ENCODE measurements around the gene FCHSD2.

The FCHSD2 gene

GRCh38 chr11:73171436-73172161 is 29.5 kb upstream of the FCHSD2 start:
- no peak for DNase-seq

GRCh38 chr11:73170140-73170539 is 28.0 kb upstream of the FCHSD2 start:
- no peak for DNase-seq

DNA sequence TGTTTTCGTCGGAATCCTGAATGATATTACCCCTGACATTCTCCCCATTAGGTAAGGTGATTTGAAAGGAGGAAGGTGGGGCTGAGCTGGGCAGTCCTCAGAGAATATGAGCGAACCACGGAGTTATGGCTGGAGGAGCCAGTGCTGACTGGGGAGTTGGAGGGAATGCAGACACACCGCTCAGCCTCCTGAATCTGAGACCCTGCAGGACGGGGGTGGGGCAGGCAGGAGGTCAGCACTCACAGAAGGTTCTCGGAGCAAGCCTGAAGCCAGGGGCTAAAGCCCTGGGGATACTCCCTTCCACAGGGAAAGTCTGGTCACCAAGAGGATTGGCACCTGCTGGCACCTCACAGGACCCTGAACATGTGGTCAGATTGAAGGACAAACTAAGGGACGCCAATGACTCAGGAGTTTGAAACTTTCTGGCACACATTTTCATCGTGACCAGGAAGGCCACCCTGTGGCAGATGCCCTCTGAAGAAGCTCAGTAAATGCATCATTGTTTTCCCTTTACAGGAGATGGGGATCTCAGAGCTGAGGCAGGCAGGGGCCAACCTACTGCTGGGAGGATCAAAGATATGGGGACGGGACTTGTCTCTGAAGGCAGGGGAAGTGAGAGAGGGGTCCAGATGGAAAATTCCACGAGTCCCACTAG is 26.9 kb upstream of the FCHSD2 start:
- DNase-seq = no peak

DNA sequence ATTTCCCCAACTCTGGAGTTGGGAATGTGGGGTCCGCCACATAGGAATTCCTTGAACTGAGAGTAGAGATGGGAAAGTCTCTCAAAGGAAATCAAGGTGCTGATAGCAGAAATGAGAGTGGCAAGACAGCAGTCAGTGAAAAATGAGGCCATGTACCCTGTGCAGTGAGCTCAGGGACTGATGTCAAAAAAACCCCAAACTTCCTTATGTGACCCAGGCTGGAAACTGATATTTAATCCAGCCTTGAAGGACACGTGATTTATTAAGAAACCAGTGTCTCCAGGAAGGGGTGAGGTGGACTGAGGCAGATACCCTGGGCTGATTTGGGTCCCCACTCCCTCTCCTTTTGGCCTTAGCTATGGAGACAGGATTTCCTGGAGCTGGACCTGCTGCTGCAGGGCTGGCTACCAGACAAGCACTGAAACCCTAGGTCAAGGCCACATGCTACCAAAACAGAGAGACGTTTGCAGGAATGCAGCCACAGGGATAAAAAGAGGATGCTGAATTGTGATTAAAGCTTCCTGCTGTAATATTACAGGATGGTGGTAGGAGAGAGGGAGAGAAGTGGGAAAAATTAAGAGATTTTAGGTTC is 25.3 kb upstream of the FCHSD2 start:
- DNase-seq = no peak

- DNase-seq = no peak
Observed at GRCh38 chr11:73164803-73165540, 22.9 kb upstream of the FCHSD2 start.

DNA sequence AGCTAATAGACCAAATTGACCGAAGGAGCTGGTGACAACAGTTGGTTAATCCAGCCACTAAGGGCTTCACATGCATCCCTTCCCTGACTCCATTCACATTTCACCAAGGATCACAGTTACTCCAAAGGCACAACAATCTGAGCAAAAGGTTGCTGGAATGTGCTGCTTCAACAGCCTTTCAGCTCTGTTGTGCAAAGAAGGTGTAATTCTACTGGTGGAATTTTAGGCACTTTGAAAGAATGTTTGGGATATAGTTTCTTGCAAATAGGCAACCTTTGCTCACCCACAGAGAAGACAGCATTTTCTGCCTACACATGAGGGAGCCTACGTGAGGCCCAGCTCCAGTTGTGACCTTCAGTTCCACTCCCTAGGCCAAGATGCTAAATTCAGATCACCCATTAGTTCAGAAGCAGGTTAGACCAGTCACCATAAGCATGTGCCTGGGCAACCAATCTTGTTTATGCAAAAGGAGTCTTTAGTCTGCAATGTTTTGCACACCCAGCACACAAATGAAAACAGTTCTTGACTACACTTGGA is 21.6 kb upstream of the FCHSD2 start:
- no peak for DNase-seq

- no peak for DNase-seq
Observed at GRCh38 chr11:73162196-73162740, 20.1 kb upstream of the FCHSD2 start.

GRCh38 chr11:73160005-73160760 is 18.1 kb upstream of the FCHSD2 start:
- no peak for DNase-seq

DNA sequence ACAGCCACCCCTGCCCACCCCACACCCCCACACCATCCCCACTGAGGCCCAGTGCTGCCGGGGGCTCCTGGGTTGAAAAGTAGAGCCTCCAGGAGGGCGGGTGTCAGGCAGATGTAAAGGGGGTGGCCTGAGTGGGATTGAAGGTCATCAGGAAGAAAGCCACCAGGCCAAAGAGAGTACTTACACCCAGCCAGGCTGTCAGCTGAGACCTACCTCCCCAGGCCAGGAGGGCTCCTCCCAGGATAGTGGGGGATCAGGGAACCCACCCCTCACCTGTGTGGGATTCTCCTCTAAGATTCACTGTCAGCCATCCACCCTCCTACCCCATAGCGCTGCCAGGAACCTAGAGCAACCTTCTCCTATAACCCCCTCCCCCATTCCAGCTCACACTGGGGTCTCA is 17.2 kb upstream of the FCHSD2 start:
- no peak for DNase-seq

DNA sequence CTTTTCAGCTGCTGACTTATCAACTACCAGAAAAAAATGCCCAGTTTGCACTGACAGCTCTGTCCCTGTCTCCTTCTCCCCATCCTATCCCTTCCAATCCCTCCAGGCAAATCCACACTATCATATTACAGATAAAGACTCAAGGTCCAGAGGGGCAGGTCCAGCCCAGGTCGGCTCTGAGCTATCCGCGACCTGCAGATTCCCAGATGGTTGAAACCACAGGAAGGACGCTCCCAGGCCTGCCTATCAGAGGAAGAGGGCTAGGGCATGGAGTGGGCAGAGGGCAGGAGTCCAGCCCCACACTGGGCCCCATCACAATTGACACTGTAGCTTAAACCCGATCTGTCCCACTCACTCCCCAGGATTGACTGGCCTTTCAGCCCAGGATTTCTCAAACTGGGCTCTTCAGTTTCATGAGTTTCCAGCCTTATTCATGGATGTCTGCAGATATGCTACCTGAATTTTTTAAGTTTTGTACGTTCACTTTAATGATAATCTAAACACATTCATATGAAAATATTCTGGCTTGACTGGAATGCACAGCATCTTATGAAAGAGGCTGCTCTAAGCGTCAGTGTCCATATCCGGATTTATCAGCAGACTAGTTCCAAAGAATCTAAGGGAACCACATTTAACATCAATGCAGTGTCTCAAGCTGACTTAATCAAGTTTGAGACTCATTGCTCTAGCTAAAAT is 16.4 kb upstream of the FCHSD2 start:
- no peak for DNase-seq

DNA sequence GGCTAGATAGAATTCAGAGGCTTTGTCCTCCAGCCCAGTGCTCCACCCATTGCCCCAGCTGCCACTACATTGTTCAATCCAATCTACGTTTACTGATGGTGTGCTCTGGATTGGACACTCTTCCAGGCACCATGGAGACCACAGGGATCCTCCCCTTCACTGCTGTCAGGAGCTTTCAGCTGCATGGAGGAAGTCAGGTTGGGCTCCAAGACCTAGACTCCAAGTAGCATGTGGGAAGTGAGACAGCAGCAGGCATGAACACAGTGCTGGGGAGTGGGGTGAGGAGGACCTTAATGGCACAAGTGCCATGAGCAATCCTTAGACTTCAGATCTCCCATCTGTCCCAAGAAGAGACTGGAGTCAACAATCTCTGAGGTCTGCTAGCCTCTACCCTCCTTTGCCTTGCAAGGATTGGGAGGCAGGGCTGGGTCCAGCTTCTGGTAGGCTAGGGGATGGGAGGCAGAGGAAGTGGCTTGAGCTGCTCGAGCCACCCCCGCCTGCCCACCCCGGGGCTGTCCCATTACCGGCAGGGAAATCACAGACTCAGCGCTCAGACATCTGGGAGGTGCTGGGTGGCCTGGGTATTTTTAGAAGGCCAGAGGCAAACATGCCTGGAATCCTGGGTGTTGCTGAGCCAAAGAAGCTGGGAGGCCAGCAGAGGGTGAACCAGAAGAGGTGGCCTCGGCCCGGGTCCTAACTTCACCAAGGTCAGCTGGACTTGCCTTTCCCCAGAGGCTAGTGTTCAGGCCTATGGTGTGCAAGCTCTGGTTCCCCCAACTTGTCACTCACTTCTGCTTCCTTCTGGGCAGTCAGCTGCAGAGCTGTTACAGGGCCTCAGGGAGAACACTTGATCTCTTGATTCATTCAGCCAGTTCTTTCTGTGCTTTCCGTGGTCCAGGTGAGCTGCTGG is 15.2 kb upstream of the FCHSD2 start:
- no peak for DNase-seq

DNA sequence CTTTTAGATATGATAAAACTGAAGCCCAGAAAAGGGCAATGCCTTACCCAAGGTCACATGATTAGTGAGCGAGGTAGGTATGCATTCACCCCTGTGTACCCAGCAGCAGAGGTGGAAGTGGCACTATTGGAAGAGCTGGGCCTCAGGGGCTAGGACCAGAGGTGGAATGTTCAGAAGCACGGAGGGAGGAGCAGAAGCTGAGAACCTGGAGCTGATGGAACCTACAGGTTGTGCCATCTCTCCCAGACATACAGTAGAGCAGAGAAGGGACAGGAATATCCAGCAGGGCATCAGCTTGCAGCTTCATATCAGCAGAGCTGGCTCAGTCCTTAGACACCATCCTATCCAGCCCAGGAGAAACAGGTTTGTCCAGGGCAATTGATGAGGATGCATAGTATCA is 14.6 kb upstream of the FCHSD2 start:
- DNase-seq = no peak

GRCh38 chr11:73156114-73156513 is 14.0 kb upstream of the FCHSD2 start:
- DNase-seq = no peak

- DNase-seq = no peak
Observed at GRCh38 chr11:73155102-73155501, 13.0 kb upstream of the FCHSD2 start.

DNA sequence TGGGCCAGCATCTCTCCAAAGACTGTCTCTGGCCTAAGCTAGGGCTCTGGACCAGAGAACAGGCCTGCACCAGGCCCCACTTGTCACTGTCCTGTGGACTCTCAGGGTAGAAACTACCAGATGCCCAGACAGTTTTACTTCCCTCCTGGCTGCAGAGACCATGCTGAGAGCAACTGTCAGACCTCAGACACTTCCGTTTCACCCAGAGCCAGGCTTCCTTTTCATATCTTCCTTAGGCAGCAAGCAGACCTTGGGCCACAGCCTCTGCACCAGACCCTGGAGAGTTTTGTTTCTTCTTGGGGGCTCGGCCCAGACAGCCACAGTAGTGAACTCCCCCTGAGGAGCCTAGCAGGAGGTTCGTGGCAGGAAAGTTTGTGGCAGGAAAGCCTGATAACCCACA is 12.1 kb upstream of the FCHSD2 start:
- DNase-seq = no peak

- no peak for DNase-seq
Observed at GRCh38 chr11:73152861-73153483, 10.9 kb upstream of the FCHSD2 start.

GRCh38 chr11:73152086-73152853 is 10.2 kb upstream of the FCHSD2 start:
- no peak for DNase-seq

- no peak for DNase-seq
Observed at GRCh38 chr11:73151416-73151815, 9.3 kb upstream of the FCHSD2 start.

GRCh38 chr11:73149105-73149504 is 7.0 kb upstream of the FCHSD2 start:
- DNase-seq = peak; percentile 33

Measured in NCI-H2227 treated with DMSO at 0.1 percent for 48 hours (cell line).